GM23338 (cell line): ENCODE results near the gene MAPK12. TPM values are rescaled to one million over a fixed set of nuclear protein-coding genes. Genes with fewer than 3 reads are reported as not detected.

Experiments used
- ATAC-seq: fragments of 200-7000 bp; cut with Tn5 transposase; 3 replicates; pipeline ENCODE4 v1.9.1; 2020
- DNase-seq: peaks from one replicate; pipeline ENCODE4 v3.0.0-alpha.2; 2015; ENCODE audit warnings: low spot score
- H2AFZ ChIP-seq: fragments of 200-600 bp; sonication (generic); 2 replicates; pipeline ENCODE4 v1.8.0; 2016; ENCODE audit warnings: antibody characterized with exemption, mild to moderate bottlenecking, moderate library complexity
- H3F3A ChIP-seq: fragments of 200-600 bp; sonication (generic); replicated peaks from 2 replicates; pipeline ENCODE4 v1.8.0; 2017; ENCODE audit warnings: antibody characterized with exemption, mixed run types, low read depth
- H3K27ac ChIP-seq: fragments of 200-600 bp; sonication (generic); 2 replicates; pipeline ENCODE4 v1.6.1; 2016; ENCODE audit warnings: low read depth
- H3K27me3 ChIP-seq: fragments of 200-600 bp; sonication (generic); 2 replicates; pipeline ENCODE4 v1.8.0; 2016; ENCODE audit warnings: mild to moderate bottlenecking, mixed run types, moderate library complexity; ENCODE audit not compliant: insufficient read depth
- H3K36me3 ChIP-seq: fragments of 200-600 bp; sonication (generic); 2 replicates; pipeline ENCODE4 v1.8.0; 2016; ENCODE audit warnings: mild to moderate bottlenecking; ENCODE audit not compliant: insufficient read depth
- H3K4me1 ChIP-seq: fragments of 200-600 bp; sonication (generic); 2 replicates; pipeline ENCODE4 v1.8.0; 2016; ENCODE audit warnings: mild to moderate bottlenecking, moderate library complexity; ENCODE audit not compliant: insufficient read depth
- H3K4me2 ChIP-seq: fragments of 200-600 bp; sonication (generic); 2 replicates; pipeline ENCODE4 v1.7.1; 2017; ENCODE audit warnings: mixed run types
- H3K4me3 ChIP-seq: fragments of 200-600 bp; sonication (generic); 2 replicates; pipeline ENCODE4 v1.6.1; 2016; ENCODE audit warnings: mixed run types
- H3K79me2 ChIP-seq: fragments of 200-600 bp; sonication (generic); replicated peaks from 2 replicates; pipeline ENCODE4 v1.8.0; 2017; ENCODE audit warnings: mild to moderate bottlenecking; ENCODE audit not compliant: insufficient read depth
- H3K9me2 ChIP-seq: fragments of 200-600 bp; sonication (generic); 2 replicates; pipeline ENCODE4 v1.8.0; 2017; ENCODE audit not compliant: insufficient read depth
- H4K20me1 ChIP-seq: fragments of 200-600 bp; sonication (generic); replicated peaks from 2 replicates; pipeline ENCODE4 v1.8.0; 2017; ENCODE audit warnings: mild to moderate bottlenecking; ENCODE audit not compliant: insufficient read depth
- H3K27ac Mint-ChIP-seq: 2 replicates; pipeline ENCODE4 v1.8.0; 2020; ENCODE audit warnings: inconsistent platforms, mild to moderate bottlenecking, moderate library complexity, mixed read lengths
- H3K27me3 Mint-ChIP-seq: 3 replicates; pipeline ENCODE4 v1.8.0; 2022; ENCODE audit warnings: low read depth, mild to moderate bottlenecking, moderate library complexity, mixed read lengths, inconsistent platforms; ENCODE audit not compliant: insufficient read depth, poor library complexity
- H3K36me3 Mint-ChIP-seq: 3 replicates; pipeline ENCODE4 v1.8.0; 2021; ENCODE audit warnings: low read depth, mild to moderate bottlenecking, inconsistent platforms, moderate library complexity, mixed read lengths
- H3K4me1 Mint-ChIP-seq: 3 replicates; pipeline ENCODE4 v1.8.0; 2020; ENCODE audit warnings: mild to moderate bottlenecking, inconsistent platforms, mixed read lengths
- H3K4me3 Mint-ChIP-seq: 3 replicates; pipeline ENCODE4 v1.8.0; 2021; ENCODE audit warnings: moderate library complexity, mild to moderate bottlenecking, inconsistent platforms, mixed read lengths
- H3K9me3 Mint-ChIP-seq: 3 replicates; pipeline ENCODE4 v1.8.0; 2020; ENCODE audit warnings: moderate library complexity, mild to moderate bottlenecking, inconsistent platforms, mixed read lengths
- CREB1 ChIP-seq: fragments of 250-450 bp; sonication (Bioruptor Pico); IDR thresholded peaks from 2 replicates; pipeline ENCODE4 v1.5.0; 2020; ENCODE audit warnings: low read depth, mild to moderate bottlenecking, moderate library complexity
- CTCF ChIP-seq, 2 experiments: fragments of 200-600 bp in 1 of 2; sonication (generic) in 1 of 2; conservative IDR thresholded peaks; 2 replicates each; pipeline versions ENCODE4 v1.5.1 to v1.6.1; 2016 to 2017; ENCODE audit warnings: antibody characterized with exemption in 2 of 2, low read depth in 2 of 2, mild to moderate bottlenecking in 2 of 2, moderate library complexity in 1 of 2
- EZH2 ChIP-seq: fragments of 200-600 bp; sonication (generic); IDR thresholded peaks from one replicate; pipeline ENCODE4 v1.8.0; 2017; ENCODE audit warnings: antibody characterized with exemption, mild to moderate bottlenecking, low read depth; ENCODE audit not compliant: unreplicated experiment
- EZH2phosphoT487 ChIP-seq: fragments of 200-600 bp; sonication (generic); IDR thresholded peaks from one replicate; pipeline ENCODE4 v1.8.1; 2018; ENCODE audit warnings: antibody characterized with exemption; ENCODE audit not compliant: unreplicated experiment
- JUNB ChIP-seq: IDR thresholded peaks from one replicate; pipeline ENCODE4 v1.6.1; 2016; ENCODE audit warnings: antibody characterized with exemption; ENCODE audit not compliant: unreplicated experiment
- NANOG ChIP-seq: IDR thresholded peaks from 2 replicates; pipeline ENCODE4 v1.6.1; 2016; ENCODE audit warnings: antibody characterized with exemption, borderline replicate concordance
- POLR2AphosphoS5 ChIP-seq: IDR thresholded peaks from 2 replicates; pipeline ENCODE4 v1.6.1; 2016; ENCODE audit warnings: antibody characterized with exemption, low read depth
- STAT1 ChIP-seq: IDR thresholded peaks from one replicate; pipeline ENCODE4 v1.6.1; 2016; ENCODE audit warnings: antibody characterized with exemption; ENCODE audit not compliant: unreplicated experiment
- ZNF114 ChIP-seq: fragments of 250-450 bp; sonication (Bioruptor Pico); IDR thresholded peaks from 2 replicates; pipeline ENCODE4 v1.5.0; 2020; ENCODE audit warnings: mild to moderate bottlenecking, moderate library complexity
- ZNF331 ChIP-seq: fragments of 250-450 bp; sonication (Bioruptor Pico); IDR thresholded peaks from 2 replicates; pipeline ENCODE4 v1.5.0; 2020; ENCODE audit warnings: low read depth, mild to moderate bottlenecking, moderate library complexity
- polyA plus RNA-seq: library from polyadenylated mRNA; unstranded; fragments of >200 nt; fragmentation: Nextera tagmentation; extraction: Ambion mirVana; gene quantifications from 2 replicates; pipeline ENCODE4 v1.2.1, GENCODE V29; 2016
- total RNA-seq: library from RNA; depleted of rRNA; stranded (reverse); fragments of >200 nt; shearing (Covaris generic); gene quantifications from 2 replicates; pipeline ENCODE4 v1.2.3, GENCODE V29; 2014
- TF ChIP-seq, protein P1 (sequence below): fragments of 250-450 bp; sonication (Bioruptor Pico); IDR thresholded peaks from 2 replicates; pipeline ENCODE4 v1.5.0; 2020; ENCODE audit warnings: mild to moderate bottlenecking, moderate library complexity
- TF ChIP-seq, protein P2 (sequence below): IDR thresholded peaks from 2 replicates; pipeline ENCODE4 v1.6.1; 2016; ENCODE audit warnings: antibody characterized with exemption
- TF ChIP-seq, protein P3 (sequence below): IDR thresholded peaks from one replicate; pipeline ENCODE4 v1.6.1; 2018; ENCODE audit warnings: antibody characterized with exemption; ENCODE audit not compliant: unreplicated experiment

Gene MAPK12
- total and polyA plus RNA-seq, 2 experiments from 2014 or later: 10.4 to 26.1 TPM

- TF ChIP-seq EZH2 (no peak), POLR2AphosphoS5 (no peak), ZNF114 (no peak), CTCF (conservative IDR thresholded peaks at IDR 0.05; ENCODE audit: low read depth in 2 of 2) (no peak), NANOG (no peak), EZH2phosphoT487 (no peak), CREB1 (no peak), STAT1 (no peak), JUNB (no peak), ZNF331 (CRISPR knock-in tag) (no peak)
- TF ChIP-seq, protein P1, sequence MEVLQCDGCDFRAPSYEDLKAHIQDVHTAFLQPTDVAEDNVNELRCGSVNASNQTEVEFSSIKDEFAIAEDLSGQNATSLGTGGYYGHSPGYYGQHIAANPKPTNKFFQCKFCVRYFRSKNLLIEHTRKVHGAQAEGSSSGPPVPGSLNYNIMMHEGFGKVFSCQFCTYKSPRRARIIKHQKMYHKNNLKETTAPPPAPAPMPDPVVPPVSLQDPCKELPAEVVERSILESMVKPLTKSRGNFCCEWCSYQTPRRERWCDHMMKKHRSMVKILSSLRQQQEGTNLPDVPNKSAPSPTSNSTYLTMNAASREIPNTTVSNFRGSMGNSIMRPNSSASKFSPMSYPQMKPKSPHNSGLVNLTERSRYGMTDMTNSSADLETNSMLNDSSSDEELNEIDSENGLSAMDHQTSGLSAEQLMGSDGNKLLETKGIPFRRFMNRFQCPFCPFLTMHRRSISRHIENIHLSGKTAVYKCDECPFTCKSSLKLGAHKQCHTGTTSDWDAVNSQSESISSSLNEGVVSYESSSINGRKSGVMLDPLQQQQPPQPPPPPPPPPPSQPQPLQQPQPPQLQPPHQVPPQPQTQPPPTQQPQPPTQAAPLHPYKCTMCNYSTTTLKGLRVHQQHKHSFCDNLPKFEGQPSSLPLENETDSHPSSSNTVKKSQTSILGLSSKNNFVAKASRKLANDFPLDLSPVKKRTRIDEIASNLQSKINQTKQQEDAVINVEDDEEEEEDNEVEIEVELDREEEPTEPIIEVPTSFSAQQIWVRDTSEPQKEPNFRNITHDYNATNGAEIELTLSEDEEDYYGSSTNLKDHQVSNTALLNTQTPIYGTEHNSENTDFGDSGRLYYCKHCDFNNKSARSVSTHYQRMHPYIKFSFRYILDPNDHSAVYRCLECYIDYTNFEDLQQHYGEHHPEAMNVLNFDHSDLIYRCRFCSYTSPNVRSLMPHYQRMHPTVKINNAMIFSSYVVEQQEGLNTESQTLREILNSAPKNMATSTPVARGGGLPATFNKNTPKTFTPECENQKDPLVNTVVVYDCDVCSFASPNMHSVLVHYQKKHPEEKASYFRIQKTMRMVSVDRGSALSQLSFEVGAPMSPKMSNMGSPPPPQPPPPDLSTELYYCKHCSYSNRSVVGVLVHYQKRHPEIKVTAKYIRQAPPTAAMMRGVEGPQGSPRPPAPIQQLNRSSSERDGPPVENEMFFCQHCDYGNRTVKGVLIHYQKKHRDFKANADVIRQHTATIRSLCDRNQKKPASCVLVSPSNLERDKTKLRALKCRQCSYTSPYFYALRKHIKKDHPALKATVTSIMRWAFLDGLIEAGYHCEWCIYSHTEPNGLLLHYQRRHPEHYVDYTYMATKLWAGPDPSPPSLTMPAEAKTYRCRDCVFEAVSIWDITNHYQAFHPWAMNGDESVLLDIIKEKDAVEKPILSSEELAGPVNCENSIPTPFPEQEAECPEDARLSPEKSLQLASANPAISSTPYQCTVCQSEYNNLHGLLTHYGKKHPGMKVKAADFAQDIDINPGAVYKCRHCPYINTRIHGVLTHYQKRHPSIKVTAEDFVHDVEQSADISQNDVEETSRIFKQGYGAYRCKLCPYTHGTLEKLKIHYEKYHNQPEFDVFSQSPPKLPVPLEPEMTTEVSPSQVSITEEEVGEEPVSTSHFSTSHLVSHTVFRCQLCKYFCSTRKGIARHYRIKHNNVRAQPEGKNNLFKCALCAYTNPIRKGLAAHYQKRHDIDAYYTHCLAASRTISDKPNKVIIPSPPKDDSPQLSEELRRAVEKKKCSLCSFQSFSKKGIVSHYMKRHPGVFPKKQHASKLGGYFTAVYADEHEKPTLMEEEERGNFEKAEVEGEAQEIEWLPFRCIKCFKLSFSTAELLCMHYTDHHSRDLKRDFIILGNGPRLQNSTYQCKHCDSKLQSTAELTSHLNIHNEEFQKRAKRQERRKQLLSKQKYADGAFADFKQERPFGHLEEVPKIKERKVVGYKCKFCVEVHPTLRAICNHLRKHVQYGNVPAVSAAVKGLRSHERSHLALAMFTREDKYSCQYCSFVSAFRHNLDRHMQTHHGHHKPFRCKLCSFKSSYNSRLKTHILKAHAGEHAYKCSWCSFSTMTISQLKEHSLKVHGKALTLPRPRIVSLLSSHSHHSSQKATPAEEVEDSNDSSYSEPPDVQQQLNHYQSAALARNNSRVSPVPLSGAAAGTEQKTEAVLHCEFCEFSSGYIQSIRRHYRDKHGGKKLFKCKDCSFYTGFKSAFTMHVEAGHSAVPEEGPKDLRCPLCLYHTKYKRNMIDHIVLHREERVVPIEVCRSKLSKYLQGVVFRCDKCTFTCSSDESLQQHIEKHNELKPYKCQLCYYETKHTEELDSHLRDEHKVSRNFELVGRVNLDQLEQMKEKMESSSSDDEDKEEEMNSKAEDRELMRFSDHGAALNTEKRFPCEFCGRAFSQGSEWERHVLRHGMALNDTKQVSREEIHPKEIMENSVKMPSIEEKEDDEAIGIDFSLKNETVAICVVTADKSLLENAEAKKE (CRISPR knock-in tag): no peak
- TF ChIP-seq, protein P2, sequence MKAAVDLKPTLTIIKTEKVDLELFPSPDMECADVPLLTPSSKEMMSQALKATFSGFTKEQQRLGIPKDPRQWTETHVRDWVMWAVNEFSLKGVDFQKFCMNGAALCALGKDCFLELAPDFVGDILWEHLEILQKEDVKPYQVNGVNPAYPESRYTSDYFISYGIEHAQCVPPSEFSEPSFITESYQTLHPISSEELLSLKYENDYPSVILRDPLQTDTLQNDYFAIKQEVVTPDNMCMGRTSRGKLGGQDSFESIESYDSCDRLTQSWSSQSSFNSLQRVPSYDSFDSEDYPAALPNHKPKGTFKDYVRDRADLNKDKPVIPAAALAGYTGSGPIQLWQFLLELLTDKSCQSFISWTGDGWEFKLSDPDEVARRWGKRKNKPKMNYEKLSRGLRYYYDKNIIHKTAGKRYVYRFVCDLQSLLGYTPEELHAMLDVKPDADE: no peak
- TF ChIP-seq, protein P3, sequence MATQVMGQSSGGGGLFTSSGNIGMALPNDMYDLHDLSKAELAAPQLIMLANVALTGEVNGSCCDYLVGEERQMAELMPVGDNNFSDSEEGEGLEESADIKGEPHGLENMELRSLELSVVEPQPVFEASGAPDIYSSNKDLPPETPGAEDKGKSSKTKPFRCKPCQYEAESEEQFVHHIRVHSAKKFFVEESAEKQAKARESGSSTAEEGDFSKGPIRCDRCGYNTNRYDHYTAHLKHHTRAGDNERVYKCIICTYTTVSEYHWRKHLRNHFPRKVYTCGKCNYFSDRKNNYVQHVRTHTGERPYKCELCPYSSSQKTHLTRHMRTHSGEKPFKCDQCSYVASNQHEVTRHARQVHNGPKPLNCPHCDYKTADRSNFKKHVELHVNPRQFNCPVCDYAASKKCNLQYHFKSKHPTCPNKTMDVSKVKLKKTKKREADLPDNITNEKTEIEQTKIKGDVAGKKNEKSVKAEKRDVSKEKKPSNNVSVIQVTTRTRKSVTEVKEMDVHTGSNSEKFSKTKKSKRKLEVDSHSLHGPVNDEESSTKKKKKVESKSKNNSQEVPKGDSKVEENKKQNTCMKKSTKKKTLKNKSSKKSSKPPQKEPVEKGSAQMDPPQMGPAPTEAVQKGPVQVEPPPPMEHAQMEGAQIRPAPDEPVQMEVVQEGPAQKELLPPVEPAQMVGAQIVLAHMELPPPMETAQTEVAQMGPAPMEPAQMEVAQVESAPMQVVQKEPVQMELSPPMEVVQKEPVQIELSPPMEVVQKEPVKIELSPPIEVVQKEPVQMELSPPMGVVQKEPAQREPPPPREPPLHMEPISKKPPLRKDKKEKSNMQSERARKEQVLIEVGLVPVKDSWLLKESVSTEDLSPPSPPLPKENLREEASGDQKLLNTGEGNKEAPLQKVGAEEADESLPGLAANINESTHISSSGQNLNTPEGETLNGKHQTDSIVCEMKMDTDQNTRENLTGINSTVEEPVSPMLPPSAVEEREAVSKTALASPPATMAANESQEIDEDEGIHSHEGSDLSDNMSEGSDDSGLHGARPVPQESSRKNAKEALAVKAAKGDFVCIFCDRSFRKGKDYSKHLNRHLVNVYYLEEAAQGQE: no peak
- Histone ChIP-seq H3F3A (peaks cover 8% of the 10 kb centered on the region; the same call in 1 of the 2 replicates), H3K27me3 (peaks cover 47% of the 10 kb centered on the region), H3K27ac (no peak overlapping the region), H3K4me3 (peak overlapping the region; percentile 63; the same call in 1 of the 2 replicates), H3K36me3 (0 out of 2 replicates have a peak, but pooled peaks cover 5% of the 10 kb centered on the region), H3K9me2 (no peaks in the 10 kb centered on the region), H2AFZ (no peak overlapping the region), H4K20me1 (no peaks in the 10 kb centered on the region; the same call in 1 of the 2 replicates), H3K4me2 (peak overlapping the region; percentile 86; the same call in 1 of the 2 replicates), H3K4me1 (peaks cover 6% of the 10 kb centered on the region; the same call in 1 of the 2 replicates), H3K79me2 (no peaks in the 10 kb centered on the region)
- Mint-ChIP-seq H3K36me3 (peaks cover 33% of the 10 kb centered on the region), H3K27ac (no peak overlapping the region), H3K4me3 (peak overlapping the region; percentile 38; the same call in 1 of the 3 replicates), H3K27me3 (peaks cover 32% of the 10 kb centered on the region), H3K9me3 (peaks cover 18% of the 10 kb centered on the region), H3K4me1 (peaks cover 4% of the 10 kb centered on the region; the same call in 1 of the 3 replicates)
- no peak for DNase-seq
- ATAC-seq: peak; percentile 12
Observed at GRCh38 chr22:50272044-50272802, 10.7 kb upstream of the MAPK12 start.
